ENCODE results near the gene PCF11.

DNA sequence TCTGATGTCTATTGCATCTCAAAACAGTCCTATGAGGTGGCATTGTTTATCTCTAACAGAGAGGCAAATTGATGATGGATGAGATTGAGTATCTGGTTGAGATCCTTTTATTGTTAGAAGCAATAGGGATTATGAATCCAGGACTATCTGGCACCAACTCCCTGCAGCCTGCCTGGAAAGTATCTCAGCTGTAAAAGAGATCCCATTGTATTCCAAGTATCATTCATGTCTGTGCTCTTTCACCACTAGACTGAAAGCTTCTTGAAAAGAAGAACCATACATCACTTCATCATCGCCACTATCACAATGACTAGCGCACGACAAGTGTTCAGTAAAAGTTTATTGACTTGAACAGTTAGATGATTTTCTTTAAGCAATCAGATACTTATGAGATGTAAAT lies 41.9 kb upstream of the PCF11 start:
- TF ChIP-seq, protein P1, sequence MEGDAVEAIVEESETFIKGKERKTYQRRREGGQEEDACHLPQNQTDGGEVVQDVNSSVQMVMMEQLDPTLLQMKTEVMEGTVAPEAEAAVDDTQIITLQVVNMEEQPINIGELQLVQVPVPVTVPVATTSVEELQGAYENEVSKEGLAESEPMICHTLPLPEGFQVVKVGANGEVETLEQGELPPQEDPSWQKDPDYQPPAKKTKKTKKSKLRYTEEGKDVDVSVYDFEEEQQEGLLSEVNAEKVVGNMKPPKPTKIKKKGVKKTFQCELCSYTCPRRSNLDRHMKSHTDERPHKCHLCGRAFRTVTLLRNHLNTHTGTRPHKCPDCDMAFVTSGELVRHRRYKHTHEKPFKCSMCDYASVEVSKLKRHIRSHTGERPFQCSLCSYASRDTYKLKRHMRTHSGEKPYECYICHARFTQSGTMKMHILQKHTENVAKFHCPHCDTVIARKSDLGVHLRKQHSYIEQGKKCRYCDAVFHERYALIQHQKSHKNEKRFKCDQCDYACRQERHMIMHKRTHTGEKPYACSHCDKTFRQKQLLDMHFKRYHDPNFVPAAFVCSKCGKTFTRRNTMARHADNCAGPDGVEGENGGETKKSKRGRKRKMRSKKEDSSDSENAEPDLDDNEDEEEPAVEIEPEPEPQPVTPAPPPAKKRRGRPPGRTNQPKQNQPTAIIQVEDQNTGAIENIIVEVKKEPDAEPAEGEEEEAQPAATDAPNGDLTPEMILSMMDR (IDR thresholded peaks at IDR 0.05) = no peak
- TF ChIP-seq ZFX (IDR thresholded peaks at IDR 0.05; ENCODE audit: borderline replicate concordance) = no peak

Measured in 22Rv1 (cell line).